Pulmonary artery endothelial cell (primary cell): ENCODE measurements around the gene INO80E. TPM values are rescaled to one million over a fixed set of nuclear protein-coding genes. Genes with fewer than 3 reads are reported as not detected.
"Not testable (repeated sequence)": the region's sequence is repeated elsewhere in the genome, so short reads cannot be mapped to it uniquely, and the experiment has no call there.

Experiments
- DNase-seq: peaks from one replicate; pipeline ENCODE4 v3.0.0-alpha.2; 2011; ENCODE audit warnings: low read depth, low spot score
- total RNA-seq: library from RNA; depleted of rRNA; stranded (reverse); fragments of >200 nt; gene quantifications from 2 replicates; pipeline ENCODE4 v1.2.3, GENCODE V29; 2014

The INO80E gene
- total RNA-seq, 1 donor from 2014 or later, result 24.5 TPM

DNA sequence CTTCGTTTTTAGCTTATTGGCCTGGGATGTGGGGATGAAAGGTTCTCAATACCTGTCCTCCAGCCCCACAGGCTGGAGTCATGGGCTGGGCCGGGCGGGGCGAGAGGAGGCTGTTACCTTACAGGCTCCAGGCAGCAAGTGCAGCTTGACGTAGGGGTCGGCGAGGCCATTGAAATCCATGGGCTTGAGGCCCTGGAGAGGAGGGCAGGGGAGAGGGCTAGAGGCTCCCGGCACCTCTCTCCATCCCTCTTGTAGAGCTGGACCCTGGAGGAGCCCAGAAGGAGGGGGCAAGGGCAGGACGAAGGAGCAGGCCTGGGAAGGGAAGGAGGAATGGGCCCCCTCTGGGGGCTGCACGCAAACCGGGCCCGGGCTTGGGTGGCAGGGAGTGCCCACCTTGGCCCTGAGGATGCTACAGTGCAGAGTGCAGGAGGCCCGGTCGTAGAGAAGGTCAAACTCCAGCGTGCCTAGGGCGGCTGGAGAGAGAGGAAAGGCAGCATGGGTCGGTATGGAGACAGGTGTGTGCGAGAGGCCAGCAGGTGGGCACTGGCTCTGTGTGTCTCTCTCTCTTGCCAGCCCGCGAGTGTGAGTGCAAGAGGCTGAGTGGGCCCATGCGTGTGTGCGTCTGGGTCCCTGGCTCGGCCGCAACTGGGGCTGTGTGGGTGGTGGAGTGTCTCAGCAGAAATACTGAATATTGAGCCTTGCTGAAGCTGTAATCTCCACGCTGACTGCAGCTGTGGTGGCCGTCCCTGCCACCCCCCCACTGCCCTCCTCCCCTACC, 13.2 kb downstream of the INO80E start:
- no peak for DNase-seq

DNA sequence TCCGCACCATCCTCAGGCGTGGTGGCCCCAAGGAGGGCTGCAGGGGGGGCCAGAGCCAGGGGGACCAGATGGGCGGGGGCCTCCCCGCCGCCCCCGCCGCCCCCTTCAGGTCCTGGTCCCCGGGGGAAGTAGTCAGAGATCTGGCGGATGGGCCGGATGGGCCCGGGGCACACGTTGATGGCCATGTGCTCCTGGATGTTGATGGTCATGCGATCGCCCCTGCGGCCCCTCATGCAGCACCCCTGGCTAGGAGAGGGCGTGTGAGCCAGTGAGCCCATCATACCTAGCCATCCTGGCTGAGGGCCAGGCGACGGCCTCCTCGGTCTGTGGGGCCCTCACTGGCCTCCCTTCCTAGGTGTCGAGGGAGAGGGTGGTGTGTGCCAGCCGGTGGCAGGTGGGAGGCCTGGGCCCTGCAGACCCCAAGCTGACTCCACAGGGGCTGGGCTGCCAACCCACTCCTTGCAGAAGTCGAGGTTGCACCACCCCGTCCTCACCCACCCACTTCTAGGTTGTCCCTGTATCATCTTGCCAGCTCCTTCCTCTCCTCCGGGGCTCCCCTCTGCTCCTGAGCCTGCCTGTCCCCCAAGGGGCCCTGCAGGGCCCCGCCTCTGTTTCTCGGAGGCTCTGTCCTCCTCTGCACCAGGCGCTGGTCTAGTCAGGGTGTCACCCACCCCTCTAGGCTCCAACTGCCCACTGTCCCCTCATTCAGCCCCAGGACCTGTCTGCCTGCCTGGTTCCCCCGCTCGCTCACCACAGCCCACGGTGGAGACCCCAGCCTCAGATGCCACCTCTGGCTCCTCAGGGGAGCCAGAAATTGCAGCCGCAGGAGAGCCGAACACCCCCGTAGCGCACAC, 14.2 kb downstream of the INO80E start:
- no peak for DNase-seq

DNA sequence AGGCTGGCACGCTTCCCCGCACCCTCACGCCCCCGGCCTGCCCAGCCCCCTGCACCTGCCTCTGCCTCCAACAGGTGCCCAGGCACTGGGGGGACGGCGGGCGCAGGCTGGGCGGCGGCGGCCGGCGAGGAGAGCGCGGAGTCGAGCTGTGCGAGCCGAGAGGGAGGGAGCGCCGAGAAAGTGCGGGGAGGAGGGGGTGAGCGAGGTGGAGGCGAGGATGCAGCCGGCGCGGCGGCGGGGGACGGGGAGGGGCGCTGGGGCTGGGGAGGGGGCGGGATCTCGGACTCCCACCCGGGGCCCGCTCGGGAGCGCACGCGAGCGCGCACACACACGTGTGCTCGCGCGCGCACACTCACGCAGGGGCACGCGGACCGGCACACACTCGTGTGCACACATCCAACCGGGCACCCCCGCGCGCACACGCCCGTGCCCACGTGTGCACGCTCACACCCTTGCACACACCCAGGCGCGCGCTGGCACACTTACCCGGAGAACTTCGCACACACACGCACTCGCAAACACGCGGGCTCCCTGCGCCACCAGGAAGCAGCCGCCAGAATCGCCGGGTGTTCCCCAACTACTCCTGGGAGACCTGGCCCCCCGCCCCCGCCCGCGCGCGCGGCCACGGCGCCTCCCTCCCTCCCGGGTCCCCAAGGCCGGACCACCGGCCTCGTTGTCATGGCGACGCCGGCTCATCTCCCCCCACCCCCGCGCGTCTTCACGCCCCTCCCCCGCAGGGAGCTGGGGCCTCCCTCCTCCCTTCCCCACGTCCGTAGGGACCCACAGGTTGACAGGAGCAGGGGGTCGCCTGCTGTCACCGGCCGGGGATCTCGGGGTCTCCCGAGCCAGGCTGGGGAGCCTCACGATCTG, 15.0 kb downstream of the INO80E start, which contains the start of gene DOC2A:
Gene DOC2A, minus strand, starts transcription at position 184 of the 870 bp plus-strand sequence. CDS start 805 bp downstream, outside the sequence.
- DNase-seq, result no peak

GRCh38 chr16:30011714-30012504, 15.9 kb downstream of the INO80E start:
- DNase-seq, result no peak

DNA sequence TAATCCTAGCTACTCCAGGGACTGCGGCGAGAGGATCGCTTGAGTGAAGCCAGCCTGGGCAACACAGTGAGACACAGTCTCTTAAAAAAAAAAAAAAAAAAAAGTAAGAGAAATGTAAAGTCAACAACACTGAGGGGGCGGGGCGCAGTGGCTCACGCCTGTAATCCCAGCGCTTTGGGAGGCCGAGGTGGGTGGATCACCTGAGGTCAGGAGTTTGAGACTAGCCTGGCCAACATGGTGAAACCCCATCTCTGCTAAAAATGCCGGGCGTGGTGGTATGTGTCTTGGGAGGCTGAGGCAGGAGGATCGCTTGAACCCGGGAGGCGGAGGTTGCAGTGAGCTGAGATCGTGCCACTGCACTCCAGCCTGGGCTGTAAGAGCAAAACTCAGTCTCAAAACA, 16.6 kb downstream of the INO80E start:
- not testable (repeated sequence) for DNase-seq

- DNase-seq, result not testable (repeated sequence)
These were observed 19.4 kb downstream of the INO80E start for GRCh38 chr16:30015450-30015849.

DNA sequence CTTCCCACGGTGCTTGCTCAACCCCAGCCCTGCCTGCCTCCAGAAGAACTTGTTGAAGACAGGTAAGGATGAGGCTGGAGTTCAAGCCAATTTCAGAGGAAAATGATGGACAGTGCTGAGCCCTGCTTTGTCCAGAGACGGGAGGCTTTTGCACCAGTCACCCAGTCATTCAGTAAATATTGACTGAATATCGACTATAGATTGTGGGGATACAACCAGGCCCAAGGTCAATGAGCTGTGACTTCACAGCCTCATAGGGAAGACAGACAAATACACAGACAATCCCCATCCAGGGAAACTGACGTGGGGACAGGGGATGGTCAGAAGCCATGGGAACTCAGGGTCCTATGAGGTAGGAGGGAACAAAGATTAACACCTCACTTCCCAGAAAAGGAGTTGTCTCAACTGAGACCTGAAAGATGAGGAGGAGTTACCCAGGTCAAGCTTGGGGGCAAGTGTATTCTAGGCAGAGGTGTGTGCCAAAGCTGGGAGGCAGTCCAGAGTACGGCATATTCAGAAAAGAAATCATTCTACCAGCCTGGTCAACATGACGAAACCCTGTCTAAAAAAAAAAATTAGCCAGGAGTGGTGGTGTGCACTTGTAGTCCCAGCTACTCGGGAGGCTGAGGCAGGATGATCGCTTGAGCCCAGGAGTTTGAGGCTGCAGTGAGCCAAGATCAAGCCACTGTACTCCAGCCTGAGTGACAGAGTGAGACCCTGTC, 20.7 kb downstream of the INO80E start:
- no peak for DNase-seq

DNA sequence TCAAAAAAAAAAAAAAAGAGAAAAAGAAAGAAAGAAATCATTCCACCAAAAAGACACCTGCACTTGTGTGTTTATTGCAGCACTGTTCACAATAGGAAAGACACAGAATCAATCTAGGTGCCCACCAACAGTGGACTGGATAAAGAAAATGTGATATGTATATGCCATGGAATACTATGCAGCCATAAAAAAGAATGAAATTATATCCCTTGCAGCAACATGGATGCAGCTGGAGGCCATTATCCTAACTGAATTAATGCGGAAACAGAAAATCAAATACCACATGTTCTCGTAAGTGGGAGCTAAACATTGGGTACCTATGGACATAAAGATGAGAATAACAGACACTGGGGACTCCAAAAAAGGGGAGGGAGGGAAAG, 21.2 kb downstream of the INO80E start:
- no peak for DNase-seq

- DNase-seq, result not testable (repeated sequence)
These were observed 21.9 kb downstream of the INO80E start for GRCh38 chr16:30017937-30018336.

DNA sequence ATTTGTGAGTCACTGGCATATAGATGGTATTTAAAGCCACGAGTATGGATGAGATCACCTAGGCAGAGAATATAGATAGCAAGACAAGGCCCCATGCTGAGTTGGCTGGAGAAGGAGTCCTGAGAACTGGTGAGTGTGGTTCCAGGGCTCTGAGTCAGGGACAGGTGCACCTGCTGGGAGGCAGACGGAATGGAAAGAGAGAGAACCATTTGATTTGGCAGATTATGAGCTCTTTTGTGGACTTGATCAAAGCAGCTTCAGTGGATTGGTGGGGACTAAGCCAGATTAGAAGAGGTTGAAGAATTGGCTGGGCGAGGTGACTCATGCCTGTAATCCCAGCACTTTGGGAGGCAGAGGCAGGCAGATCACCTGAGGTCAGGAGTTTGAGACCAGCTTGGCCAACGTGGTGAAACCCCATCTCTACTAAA, 22.7 kb downstream of the INO80E start:
- DNase-seq, result no peak

DNA sequence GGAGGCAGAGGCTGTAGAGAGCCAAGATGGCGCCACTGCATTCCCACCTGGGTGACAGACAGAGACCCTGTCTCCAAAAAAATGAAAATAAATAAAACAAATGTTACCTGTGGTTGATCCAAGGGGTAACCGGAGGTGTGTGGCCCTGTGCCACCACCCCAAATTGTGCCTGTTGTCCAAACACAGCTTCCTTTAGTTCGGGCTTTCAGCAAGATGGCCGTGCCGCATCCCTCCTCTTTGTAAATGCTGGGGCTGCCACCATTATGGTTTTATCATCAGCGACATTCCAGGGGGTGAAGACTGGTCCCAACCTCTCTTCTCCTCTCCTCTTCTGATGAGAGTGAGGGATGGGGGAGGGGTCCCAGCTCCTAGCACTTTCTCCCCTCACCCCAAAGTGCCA, 26.8 kb downstream of the INO80E start, which contains the start of gene C16orf92:
Gene C16orf92, plus strand, starts transcription at position 312 of the 400 bp plus-strand sequence. CDS start 143 bp downstream, outside the sequence.
- no peak for DNase-seq

- no peak for DNase-seq
These were observed 27.5 kb downstream of the INO80E start for GRCh38 chr16:30023586-30023985.

DNA sequence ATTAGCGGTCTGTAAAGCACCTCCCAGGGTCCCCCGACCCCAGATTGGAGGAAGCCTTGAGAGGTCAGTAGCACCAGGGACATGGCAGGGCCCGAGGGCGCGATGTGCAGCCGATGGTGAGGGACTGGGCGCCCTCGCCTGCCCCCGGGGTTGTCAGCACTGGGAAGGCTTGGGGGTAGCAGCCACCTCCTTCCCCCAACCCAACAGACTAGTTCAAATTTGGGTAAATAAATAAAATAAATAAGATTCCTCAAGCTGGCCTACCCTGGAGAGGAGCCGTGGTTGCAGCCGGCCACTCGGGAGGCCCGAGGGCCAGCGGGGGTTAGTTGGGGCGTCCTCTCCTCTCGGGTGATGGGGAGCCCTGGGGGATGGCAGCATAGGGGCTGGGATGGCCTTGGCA, 28.4 kb downstream of the INO80E start:
- DNase-seq, result no peak

- no peak for DNase-seq
These were observed 29.1 kb downstream of the INO80E start for GRCh38 chr16:30025156-30025555.

GRCh38 chr16:30025574-30025973, 29.5 kb downstream of the INO80E start:
- no peak for DNase-seq

GRCh38 chr16:30026449-30026848, 30.4 kb downstream of the INO80E start:
- no peak for DNase-seq

GRCh38 chr16:30027588-30028437, 31.8 kb downstream of the INO80E start:
- DNase-seq, result no peak

DNA sequence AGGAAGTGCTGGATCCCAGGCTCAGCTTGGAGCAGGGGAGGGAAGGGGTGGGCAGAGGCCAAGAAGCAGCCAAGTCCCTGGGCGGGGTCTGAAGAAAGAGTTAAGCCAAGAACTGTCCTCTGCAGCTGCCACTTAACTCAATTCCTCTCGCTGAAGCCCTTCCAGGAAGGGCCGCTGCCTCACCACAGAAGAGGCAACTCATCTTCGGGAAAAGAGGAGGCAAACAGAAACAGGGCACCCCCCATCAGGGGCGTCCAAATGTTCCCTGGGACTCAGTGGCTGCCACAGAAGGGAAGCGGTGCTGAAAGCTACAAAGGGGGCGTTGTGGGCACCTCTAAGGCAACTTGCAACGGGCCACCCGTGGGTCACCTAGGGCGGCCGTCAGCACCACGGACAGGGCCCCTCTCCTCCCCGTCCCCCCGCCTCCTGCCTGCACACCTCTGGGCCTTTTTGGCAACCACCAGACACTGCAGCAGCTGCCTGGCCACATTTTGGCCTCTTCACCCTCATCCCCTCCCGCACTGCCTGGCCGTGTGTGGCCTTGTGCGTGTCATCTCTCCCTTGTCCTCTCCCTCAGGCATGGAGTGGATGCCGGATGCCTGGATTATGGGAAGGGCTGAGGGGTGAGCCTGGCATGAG, 32.5 kb downstream of the INO80E start:
- DNase-seq, result no peak
